GM19395 (cell line): Measurements from ENCODE around the gene OTX2.

Source experiments
- ATAC-seq: cut with Tn5 transposase; IDR thresholded peaks from one replicate; pipeline ENCODE4 v1.9.1; 2021; ENCODE audit warnings: mild to moderate bottlenecking, moderate library complexity; ENCODE audit not compliant: unreplicated experiment

OTX2 gene

GRCh38 chr14:56812364-56813141 is 2.3 kb upstream of the OTX2 start:
- ATAC-seq = no peak

- no peak for ATAC-seq
Observed at GRCh38 chr14:56811593-56812363, 1.5 kb upstream of the OTX2 start.

GRCh38 chr14:56810836-56811592 is 735 bp upstream of the OTX2 start:
- ATAC-seq = no peak

DNA sequence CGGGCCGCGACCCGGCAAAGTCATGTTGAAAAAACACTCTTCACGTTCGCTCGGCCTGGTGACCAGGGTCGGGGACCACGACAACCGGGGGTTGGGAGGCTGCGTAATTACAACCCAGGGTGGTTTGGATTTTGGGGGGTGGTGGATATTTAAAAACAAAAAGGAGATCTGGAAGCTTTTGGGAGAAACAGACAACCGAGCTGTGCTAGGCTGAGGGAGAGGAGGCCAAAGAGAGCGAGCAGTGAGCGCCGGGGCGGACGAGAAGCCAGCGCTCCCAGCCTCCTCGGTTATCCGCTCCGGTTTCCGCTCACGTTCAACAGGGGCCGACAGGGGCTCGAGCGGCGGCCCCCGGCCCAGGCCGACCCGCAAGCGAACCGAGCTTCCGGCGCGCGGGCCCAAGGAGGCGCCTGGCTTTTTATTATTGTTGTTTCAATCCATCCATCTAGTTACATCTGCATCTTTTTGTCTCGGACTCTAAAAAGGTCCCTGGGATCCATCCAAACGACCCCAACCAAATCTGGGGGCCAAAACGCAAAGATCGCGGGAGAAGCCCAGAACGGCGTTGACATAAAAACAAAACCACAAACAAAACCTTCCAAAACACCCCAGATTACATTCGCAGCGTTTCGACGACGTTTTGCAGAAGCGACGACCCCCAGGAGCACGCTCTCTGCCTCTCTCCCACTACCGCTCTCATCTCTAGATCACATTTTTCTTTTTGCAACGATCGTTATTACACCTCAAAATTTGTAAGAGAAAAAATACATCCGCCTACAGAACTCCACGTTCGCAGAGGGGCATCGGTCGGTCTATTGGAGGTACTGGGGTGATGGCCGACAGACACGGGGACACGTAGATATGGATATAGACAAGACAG is 771 bp downstream of the OTX2 start:
- ATAC-seq = no peak

DNA sequence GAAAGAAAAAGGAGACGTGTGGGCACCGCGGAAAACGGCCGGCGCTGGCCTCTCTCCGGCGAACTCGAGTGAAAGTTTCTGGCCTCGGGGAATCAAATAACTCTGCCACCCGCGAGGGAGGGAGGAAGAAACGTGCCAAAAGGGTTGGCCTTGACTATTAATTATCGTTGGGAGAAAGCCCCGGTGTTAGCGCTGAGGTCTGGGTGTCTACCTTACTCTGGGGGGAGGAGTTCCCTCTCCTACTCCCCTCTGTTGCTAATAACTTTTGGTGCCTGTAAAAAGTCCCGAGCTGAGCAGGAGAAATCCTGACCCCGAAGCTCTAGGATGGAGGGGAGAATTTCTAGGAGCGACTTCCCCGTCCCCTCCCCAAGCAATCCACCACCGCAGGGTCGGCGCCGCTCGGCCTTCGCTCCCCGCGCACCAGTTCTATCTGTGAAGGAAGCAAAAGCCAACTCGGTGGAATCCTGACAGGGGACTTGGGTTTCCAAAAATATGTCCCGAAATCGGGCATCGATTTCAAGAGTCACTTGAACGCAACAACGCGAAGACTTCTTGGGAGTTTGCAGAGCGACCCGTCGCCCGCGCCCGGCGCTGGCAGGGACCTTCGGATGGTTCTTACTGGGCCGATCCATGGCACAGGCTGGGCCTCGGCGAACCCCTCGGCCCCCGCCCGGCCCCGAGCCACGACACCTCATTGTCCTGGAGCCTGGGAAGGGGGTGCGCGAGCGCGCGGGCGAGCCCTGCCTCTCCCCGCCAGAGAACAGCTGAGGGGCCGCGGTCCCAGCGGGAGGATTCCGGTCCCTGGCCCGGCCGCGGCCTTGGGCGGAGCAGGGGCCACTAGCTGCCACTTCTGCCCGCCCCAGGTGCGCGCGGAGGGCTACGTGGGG is 1.7 kb downstream of the OTX2 start:
- ATAC-seq = no peak

DNA sequence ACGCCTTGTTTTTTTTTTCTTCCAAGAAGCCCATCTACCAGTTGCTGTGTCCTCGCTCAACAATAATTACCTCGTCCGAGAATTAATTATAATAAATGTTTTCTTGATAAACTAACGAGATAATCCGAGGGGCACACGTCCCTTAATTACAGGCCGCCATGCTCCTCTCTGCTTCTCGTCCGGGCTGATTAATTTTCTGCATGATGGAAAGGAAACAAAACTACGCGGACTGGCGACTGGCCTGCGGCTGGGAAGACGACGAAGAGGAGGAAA is 2.2 kb downstream of the OTX2 start:
- ATAC-seq = no peak

GRCh38 chr14:56807386-56808109 is 2.7 kb downstream of the OTX2 start:
- ATAC-seq = no peak

GRCh38 chr14:56806760-56807159 is 3.5 kb downstream of the OTX2 start:
- no peak for ATAC-seq

GRCh38 chr14:56805992-56806727 is 4.1 kb downstream of the OTX2 start:
- ATAC-seq = no peak

GRCh38 chr14:56805201-56805991 is 4.9 kb downstream of the OTX2 start:
- ATAC-seq = no peak

DNA sequence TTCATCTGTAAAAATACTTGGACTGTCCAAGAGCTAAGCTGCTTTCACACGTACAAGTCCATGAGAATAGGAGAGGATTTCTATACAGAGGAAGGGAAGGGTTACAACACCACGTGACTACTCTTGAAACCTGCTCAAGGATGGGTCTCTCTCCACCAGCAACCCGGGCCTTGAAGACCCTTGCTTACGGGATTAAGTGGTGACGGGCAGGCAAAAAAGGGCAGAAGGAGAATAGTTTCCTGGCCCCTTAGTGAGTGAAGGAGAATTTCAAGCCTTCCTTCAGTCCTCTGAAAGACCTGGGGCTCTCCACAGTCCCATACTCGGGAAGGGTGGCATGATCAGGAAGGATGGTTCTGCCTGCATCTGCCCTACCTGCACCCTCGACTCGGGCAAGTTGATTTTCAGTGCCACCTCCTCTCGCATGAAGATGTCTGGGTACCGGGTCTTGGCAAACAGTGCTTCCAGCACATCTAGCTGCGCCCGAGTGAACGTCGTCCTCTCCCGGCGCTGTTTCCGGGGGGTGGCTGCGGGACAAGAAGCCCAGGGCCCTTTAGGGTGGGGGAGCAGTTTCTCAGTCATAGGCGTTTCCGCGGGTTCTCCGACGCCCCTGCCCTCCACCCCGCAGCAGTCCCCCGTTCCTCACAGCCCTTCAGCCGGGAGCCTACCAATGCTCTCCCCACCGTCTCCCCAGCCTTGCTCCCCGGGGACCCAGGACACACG is 6.3 kb downstream of the OTX2 start:
- ATAC-seq = no peak

DNA sequence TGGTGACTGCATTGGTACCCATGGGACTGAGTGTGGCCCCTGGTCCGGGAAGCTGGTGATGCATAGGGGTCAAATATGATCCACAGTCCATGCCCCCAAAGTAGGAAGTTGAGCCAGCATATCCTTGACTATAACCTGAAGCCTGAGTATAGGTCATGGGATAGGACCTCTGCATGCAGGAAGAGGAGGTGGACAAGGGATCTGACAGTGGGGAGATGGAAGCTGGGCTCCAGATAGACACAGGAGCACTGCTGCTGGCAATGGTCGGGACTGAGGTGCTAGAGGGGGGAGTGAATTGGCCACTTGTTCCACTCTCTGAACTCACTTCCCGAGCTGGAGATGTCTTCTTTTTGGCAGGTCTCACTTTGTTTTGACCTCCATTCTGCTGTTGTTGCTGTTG is 8.4 kb downstream of the OTX2 start:
- ATAC-seq = no peak

DNA sequence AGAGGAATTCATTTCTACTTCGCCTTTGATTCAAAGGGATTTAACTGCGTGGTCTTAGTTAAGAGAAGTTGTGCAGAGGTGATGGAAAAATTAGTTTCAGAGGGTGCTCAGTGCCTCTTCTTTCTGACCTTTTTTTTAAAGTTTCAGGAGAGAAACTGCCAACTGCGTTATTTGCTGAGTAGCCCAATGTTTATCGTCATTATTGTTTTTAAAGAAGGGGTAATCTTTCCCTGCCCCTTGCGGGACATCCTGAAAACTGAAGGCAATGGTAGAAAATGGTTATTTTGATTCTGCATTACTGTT is 11.0 kb downstream of the OTX2 start:
- no peak for ATAC-seq

DNA sequence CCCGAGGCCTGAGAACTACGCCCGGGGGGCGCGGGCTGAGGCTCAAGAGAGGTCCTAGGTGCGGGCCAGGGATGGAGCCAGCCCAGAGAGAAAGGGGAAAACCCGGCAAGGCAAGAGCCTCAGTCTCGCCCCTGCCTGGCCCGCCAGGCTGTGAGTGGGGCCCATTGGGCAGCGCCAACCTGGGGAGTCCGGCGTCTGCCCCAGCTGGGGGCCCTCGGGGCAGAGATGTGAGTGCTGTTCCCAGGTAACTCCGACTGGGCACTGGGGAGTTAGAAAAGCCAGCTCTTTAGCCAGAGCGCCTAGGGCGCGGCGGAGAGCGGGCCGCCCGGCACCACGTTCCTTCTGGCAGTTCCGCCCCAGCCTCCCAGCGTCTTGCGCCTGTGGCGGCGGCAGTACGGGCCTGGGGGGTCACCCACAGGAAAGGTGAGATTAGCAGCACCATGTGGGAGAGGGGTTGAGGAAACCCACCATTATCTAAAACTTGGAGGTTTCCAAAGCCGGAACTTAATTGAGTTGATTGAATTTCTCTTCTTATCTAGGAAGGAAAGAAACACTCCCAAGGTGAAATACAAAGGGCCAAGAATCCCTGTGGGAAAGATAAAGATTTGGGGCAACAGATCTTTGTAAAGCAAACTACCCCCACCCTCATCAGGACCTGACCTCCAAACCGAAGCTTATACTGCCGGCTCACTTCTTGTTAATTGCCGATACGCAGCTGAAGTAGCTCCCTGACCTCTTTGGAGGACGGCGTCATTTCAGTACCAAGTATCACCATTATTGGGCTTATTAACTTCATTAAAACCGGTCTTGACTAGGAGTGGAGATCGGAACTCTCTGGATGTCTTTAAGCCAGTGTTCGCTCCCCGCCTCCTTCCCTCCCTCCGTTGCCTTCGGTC is 11.6 kb downstream of the OTX2 start:
- ATAC-seq = no peak

DNA sequence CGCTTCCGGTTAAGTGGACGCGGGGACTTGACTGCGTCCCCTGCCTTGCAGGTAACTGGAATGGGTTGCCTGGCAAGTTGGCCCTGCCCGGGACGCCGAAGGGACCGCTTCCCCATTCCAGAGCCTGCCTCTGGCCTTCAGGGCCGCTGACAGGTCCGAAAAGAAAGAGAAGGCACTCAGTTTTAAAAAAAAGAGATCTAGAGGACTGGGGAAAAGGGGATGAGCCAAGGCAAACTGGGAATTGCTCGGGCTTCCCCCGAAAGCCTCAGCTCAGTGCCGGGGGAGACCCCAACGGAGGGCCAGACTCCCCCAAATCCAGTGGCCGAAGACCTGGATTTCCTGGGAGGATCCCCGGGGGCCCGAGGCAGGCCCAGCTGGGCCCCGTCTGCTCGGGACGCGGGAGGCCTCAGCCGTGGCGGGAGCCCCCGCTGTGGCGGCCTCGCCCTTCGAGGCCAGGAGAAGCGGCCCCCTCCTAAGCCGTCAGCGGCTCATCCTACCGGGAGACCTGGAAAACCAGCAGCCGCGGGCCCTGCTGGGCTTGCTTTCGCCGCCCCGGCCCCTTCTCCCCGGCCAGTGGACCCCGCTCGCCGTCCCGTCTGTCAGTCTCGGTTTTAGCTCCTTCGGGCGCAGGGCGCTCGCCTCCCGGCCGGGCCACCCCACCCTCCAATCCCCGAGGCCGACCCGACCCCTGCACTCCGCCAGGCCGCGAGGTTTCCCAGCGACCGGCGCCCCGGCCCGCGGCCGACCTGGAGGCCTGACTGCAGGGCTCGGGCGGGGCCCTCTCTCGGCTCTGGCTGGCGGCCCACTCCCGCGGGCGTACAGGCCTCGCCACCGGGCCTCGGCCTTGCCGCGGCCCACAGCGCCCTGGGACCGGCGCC is 12.5 kb downstream of the OTX2 start:
- ATAC-seq = no peak
